GM19372 (cell line): ENCODE results near the gene NEK3.
"Not testable (repeated sequence)": the region's sequence is repeated elsewhere in the genome, so short reads cannot be mapped to it uniquely, and the experiment has no call there.

ENCODE experiments used
- ATAC-seq: cut with Tn5 transposase; IDR thresholded peaks from one replicate; pipeline ENCODE4 v1.9.1; 2021; ENCODE audit warnings: mild to moderate bottlenecking, low read depth, moderate library complexity; ENCODE audit not compliant: unreplicated experiment

NEK3 gene

DNA sequence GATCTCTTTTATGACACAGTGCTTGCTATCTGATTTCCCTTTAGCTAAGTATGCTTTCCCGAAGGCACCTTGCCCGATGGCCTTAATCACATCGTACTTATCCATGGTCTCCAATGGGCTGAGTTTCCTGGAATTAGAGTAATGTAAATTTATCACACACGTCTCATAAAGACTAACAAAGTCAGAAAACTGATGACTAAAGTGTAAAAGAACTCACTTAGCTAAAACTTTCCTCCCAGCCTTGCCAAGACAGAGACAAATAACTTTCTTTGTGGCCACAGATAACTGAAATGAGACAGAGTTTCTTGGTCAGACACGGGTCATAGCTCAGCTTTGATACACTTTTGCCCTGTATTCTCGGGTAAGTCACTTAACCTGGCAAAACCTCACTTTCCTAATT, 32.0 kb downstream of the NEK3 start:
- peak; percentile 12 for ATAC-seq

DNA sequence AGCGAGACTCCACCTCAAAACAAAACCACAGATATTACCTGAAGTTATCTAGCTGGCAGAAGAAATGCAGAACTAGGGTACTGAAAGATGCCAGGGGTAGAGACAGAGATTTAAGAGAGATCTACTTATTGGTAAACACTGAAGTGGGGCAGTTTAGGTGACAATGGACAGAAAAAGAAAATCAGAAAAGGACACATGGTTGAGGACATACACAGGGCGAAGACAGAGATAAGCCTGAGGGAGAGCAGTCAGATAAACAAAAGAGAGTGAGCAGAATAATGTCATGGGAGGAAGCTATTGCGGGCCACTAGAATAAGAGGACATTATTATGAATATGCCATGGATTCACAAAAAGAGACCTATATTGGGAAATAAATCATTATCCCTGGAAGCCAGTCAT, 33.9 kb downstream of the NEK3 start:
- ATAC-seq: no peak

DNA sequence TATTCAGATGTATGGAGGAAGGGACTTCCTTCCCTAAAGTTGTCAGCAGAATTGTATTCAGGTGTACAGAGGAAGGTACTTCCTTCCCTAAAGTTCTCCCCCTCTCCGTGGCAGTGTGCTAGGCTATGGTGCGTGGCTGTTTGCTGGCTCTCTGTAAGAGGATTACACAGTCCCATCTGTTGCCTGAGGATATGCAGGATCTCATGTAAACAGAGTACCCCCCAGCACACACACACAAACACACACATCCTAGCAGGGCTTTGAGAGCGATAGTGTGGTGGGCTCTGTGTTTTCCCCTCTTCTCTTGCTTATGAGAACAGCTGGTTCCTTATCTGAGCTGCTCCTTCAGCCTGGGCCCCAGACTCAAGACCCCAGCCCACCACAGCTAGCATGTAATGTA, 40.8 kb downstream of the NEK3 start:
- no peak for ATAC-seq

DNA sequence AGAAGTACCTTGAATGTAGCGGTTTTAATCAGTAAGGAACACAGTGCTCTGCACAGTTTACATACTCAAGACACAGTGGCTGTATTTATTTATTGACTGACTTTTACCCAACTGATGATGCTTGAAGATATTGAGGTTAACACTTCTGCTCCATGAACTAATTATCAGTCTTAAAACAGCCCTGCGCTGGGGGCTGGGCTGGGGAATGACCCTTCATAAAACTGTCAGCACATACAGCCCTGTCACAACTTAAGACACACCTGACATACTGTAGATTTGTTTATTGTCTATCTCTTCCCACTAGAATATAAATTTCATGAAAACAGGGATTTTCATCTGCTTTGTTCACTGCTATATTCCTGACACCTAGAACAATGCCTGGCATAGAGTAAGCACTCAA, 41.3 kb downstream of the NEK3 start:
- no peak for ATAC-seq

DNA sequence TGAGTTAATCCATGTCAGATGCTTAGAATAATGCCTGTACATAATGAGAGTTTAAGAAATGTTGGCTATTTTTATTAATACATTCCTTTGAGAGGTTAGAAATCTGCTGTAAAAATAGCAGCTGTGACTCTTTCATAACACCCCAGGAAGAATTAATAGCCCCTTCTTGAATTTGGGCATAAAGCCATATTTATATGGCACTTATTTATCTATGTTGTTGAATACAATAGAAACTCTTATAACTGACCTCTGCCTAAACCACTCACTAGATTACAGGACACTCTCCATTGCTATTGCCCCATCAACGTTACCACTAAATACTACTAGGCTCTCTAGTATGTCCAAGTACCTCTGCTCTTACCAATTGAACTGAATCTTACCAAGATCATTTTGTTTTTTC, 46.8 kb downstream of the NEK3 start:
- no peak for ATAC-seq

DNA sequence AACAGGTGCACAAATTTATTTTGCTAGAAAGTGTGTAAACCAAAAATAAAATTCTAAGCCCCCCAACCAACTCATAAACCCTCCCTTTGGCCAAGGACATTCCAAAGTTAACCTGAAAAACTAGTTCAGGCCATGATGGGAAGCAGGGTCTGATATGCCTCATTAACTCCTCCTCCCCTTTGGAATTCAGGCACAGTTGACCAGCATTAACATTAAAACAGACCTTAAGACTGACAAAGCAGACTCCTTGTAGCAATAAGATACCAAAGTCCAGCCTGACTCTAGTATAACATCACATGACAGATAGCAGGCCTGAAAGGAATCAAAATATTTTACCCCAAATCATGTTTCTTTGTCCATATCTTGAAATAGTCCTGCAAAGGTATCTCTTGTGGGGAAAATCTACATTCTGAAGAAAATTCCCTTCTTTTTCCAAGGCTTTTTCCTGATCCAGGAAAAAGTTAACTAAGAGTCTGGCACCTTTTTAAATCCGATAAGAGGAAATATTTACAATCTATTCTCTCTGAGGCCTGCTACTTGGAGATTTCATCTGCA, 50.2 kb downstream of the NEK3 start:
- no peak for ATAC-seq

DNA sequence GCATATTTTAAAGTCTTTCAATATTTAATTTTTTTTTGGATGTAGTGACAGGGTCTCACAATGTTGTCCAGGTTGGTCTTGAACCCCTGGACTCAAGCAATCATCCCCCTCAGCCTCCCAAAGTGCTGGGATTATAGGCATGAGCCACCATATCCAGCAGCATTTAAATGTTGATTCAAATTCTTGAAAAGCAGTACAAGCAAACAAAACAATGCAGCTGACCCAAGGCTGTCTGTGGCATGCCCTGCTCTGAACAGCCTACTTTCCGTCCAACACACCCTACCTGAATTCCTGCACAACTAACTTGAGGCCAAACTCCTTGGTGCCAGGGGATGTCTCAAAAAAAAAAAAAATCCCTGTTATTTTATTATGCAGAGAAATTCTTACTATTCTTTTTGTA, 53.6 kb downstream of the NEK3 start:
- ATAC-seq: no peak

DNA sequence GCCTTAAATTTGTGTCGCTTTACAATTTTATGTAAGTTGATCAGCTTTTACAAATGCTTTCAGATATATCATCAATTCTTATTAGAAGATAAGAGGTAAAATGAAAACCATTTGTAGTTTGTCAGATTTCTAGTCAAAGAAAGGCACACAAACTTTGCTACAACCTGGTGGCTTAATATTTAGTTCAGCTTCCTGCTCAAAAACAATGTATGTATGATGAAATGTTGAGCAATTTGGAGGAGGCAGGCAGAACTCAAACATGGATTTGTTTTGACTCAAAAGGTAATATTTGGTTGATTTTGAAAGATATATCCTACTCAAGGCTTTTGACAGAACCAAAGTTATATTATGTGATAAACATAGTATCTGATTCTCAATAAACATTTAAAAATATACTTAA, 54.8 kb downstream of the NEK3 start:
- ATAC-seq: no peak

DNA sequence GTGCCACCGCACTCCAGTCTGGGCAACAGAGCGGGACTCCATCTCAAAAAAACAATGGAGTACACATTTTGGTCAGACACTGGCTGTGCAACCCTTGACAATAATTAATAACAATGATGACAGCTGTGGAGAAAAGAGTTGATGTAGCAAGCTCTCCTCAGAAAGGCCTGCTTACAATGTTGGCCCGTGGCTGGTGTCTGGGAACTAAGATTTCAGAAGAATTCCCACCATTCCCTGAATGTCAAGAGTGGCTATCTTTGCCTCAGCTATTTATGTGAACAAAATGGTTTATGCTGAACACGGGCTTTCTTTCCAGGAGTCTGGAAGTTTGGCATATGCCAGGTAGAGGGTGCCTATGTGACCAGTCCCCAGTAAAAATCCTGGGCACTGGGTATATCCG, 56.0 kb downstream of the NEK3 start:
- ATAC-seq: no peak

DNA sequence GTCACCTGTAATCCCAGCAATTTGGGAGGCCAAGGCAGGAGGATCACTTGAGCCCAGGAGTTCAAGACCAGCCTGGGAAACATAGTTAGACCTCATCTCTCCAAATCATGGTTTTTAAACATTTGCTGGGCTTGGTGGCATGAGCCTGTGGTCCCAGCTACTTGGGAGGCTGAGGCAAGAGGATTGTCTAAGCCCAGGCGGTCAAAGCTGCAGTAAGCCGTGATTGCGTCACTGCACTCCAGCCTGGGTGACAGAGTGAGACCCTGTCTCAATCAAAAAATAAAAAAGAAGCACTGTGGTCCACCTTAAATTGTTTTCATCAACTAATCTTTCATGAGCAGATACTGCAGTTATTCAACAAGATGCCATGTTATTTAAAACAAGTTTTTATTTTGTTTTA, 57.0 kb downstream of the NEK3 start:
- ATAC-seq: not testable (repeated sequence)

DNA sequence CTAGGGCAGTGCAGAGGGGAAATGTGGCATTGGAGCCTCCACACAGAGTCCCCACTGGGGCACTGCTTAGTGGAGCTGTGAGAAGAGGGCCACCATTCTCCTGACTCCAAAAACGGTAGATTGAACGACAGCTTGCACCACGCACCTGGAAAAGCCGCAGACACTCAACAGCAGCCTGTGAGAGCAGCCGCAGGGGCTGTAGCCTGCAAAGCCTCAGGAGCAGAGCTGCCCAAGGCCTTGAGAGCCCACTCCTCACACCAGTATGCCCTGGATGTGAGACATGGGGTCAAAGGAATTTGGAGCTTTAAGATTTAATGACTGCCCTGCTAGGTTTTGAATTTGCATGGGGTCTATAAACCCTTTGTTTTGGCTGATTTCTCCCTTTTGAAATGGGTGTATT, 62.2 kb downstream of the NEK3 start:
- no peak for ATAC-seq

DNA sequence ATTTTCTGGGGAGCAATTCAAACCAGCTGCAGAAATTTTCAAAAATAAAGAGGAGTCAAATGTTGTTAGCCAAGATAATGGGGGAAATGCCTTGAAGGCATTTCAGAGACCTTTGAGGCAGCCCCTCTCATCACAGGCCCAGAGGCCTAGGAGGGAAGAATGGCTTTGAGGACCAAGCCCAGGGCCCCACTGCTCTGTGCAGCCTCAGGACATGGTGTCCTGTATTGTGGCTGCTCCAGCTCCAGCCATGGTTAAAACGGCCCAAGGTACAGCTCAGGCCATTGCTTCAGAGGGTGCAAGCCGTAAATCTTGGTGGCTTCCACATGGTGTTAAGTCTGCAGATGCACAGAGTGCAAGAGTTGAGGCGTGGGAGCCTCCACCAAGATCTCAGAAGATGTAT, 62.6 kb downstream of the NEK3 start:
- ATAC-seq: no peak

DNA sequence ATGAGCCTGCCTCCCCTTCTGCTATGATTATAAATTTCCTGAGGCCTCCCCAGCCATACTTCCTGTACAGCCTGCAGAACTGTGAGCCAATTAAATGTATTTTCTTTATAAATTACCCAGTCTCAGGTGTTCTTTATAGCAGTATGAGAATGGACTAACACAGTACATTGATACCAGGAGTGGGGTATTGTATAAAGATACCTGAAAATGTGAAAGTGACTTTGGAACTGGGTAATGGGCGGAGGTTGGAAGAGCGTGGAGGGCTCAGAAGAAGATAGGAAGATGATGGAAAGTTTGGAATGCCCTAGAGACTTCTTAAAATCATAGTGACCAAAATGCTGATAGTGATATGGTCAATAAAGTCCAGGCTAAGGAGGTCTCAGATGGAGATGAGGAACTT, 63.3 kb downstream of the NEK3 start:
- no peak for ATAC-seq

DNA sequence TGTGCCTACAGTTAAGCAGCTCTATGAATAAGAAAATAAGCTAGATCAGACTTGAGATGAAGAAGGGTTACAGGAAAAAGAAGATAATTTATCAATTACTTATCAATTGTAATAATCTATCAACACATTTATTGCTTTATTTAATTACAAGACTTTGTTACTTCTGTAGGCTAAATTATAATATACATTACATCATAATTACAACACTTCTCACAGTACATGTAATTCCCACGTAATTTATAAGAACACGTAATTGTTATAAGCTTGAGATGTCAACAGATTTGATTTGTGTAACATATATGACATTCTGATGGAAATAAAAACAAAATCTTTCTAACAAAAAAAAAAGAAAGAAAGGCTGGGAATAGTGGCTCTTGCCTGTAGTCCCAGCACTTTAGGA, 67.3 kb downstream of the NEK3 start:
- no peak for ATAC-seq

DNA sequence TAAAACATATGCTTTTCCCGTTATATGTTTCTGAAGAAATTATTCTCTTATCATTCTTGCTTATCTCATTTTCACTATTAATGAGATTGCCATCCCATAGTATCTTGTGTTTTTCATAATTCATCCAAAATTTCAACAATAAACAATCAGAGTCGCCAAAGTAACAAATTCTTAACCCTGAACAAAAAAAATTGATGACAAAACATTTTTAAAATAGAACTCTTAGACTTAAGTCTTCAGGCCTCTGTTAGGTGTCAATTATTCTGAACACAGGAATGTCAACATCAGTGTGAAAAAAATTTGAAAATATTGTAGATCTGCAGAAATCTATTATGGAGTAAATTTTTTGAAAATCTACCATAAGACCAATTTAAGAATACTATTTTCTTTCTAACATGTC, 67.9 kb downstream of the NEK3 start:
- ATAC-seq: no peak

DNA sequence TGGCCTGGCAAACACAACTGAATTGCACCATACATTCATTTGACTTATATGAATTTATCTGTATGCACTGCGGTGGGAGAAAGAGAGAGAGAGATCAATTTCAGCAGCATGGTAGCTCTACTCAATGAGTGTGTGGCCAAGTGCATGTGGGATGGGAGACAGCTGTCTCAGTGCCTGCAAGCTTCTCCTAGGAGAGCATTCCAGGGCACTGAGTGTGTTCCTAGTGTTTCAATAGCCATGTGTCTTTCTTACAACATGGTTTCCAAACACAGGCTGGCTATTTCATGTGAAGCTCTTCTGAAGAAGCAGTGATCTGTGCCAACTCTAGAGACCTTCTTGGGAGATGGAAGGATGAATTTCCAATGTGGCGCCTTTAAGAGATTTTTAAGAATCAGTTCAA, 74.0 kb downstream of the NEK3 start:
- no peak for ATAC-seq

DNA sequence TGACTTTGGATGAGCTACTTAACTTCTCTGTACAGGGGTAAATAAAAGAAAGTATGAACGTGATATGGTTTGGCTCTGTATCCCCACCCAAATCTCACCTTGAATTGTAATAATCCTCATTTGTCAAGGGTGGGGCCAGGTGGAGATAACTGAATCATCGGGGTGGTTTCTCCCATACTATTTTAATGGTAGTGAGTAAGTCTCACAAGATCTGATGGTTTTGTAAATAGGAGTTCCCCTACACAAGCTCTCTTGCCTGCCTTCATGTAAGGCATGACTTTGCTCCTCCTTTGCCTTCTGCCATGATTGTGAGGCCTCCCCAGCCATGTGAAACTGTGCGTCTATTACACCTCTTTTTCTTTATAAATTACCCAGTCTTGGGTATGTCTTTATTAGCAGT, 74.4 kb downstream of the NEK3 start:
- not testable (repeated sequence) for ATAC-seq
